Fibroblast of lung (primary cell): ENCODE results near the gene CRABP1. TPM values are rescaled to one million over a fixed set of nuclear protein-coding genes. Genes with fewer than 3 reads are reported as not detected.

ENCODE experiments used
- DNase-seq, 2 donors: peaks; one replicate each; pipeline versions ENCODE4 v3.0.0 to v3.0.0-alpha.2; 2010; ENCODE audit warnings: low read depth in 2 of 2
- H2AFZ ChIP-seq: 2 replicates; pipeline ENCODE4 v1.5.1; 2012; ENCODE audit warnings: low read length, control low read depth, inconsistent platforms
- H3K27ac ChIP-seq: 2 replicates; pipeline ENCODE4 v1.5.1; 2011; ENCODE audit warnings: low read length, control low read depth; ENCODE audit not compliant: insufficient read depth
- H3K27me3 ChIP-seq: 2 replicates; pipeline ENCODE4 v1.5.1; 2011; ENCODE audit warnings: mild to moderate bottlenecking, low read length; ENCODE audit not compliant: control insufficient read depth, insufficient read depth
- H3K36me3 ChIP-seq: 2 replicates; pipeline ENCODE4 v1.5.1; 2011; ENCODE audit warnings: low read length; ENCODE audit not compliant: control insufficient read depth, insufficient read depth
- H3K4me1 ChIP-seq: 2 replicates; pipeline ENCODE4 v1.5.1; 2011; ENCODE audit warnings: low read length; ENCODE audit not compliant: control insufficient read depth, insufficient read depth; ENCODE audit errors: extremely low read depth
- H3K4me2 ChIP-seq: 2 replicates; pipeline ENCODE4 v1.5.1; 2011; ENCODE audit warnings: low read length, control low read depth; ENCODE audit not compliant: insufficient read depth; ENCODE audit errors: extremely low read depth
- H3K4me3 ChIP-seq, 4 experiments: fragments of 200-600 bp in 1 of 4; sonication (generic) in 1 of 4; replicated peaks in 1 of 4; 2 replicates each; pipeline ENCODE4 v1.5.1; 2011 to 2016; ENCODE audit warnings: low read length in 4 of 4, low read depth in 3 of 4, mild to moderate bottlenecking in 3 of 4, control low read depth in 2 of 4, inconsistent platforms in 1 of 4, mixed read lengths in 1 of 4; ENCODE audit not compliant: insufficient read depth in 1 of 4; ENCODE audit errors: control extremely low read depth in 1 of 4
- H3K79me2 ChIP-seq: 2 replicates; pipeline ENCODE4 v1.5.1; 2012; ENCODE audit warnings: mild to moderate bottlenecking, low read length, inconsistent platforms; ENCODE audit not compliant: control insufficient read depth, insufficient read depth
- H3K9ac ChIP-seq: 2 replicates; pipeline ENCODE4 v1.5.1; 2011; ENCODE audit warnings: mild to moderate bottlenecking, low read length, control low read depth; ENCODE audit not compliant: insufficient read depth
- H3K9me3 ChIP-seq: 2 replicates; pipeline ENCODE4 v1.5.1; 2012; ENCODE audit warnings: low read depth, low read length; ENCODE audit not compliant: control insufficient read depth, insufficient read depth
- H4K20me1 ChIP-seq: 2 replicates; pipeline ENCODE4 v1.5.1; 2011; ENCODE audit warnings: low read length; ENCODE audit not compliant: control insufficient read depth, insufficient read depth; ENCODE audit errors: extremely low read depth
- EZH2 ChIP-seq: IDR thresholded peaks from 2 replicates; pipeline ENCODE4 v1.5.1; 2012; ENCODE audit warnings: low read length, control low read depth, mild to moderate bottlenecking; ENCODE audit errors: missing control alignments
- polyA plus RNA-seq, 2 donors: library from polyadenylated mRNA; depleted of rRNA in 1 of 2; stranded (reverse) in 1 of 2; unstranded in 1 of 2; fragments of >200 nt; gene quantifications; 2 replicates each; pipeline ENCODE4 v1.2.1, GENCODE V29; 2011 to 2012; ENCODE audit warnings: missing spikeins in 1 of 2
- total RNA-seq: library from RNA; depleted of rRNA; stranded (reverse); fragments of >200 nt; gene quantifications from 2 replicates; pipeline ENCODE4 v1.2.1, GENCODE V29; 2014
- TF ChIP-seq, protein P1 (sequence below), 2 donors: IDR thresholded peaks in 1 of 2; conservative IDR thresholded peaks in 1 of 2; 1 replicate in 1 of 2; 2 replicates in 1 of 2; pipeline ENCODE4 v1.5.1; 2011 to 2012; ENCODE audit warnings: low read length in 2 of 2, control low read depth in 1 of 2, inconsistent platforms in 1 of 2, low read depth in 1 of 2, mild to moderate bottlenecking in 1 of 2

Gene CRABP1
- total and polyA plus RNA-seq, 2 donors (not counting 1 experiment from before 2014, with no cell fraction given), result not detected

DNA sequence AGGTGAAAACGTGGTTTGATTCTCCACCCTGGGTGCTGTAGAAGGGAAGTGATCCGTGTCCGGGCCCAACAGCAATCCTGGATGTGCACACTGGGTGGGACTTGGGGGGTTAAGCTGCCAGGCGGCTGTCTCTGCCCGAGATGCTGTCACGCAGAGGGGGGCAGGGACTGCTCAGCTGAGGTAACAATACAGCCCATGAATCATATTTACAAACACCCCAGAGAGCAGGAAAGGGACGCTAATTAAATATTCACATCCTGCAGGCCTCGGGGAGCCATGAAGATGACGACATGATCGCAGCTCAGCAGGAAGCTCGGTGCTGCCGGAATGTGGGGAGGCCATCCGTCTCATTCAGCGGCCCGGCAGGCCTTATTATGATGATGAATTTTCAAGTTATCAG, 17.9 kb upstream of the CRABP1 start:
- Histone ChIP-seq H3K36me3 (no peaks in the 10 kb centered on the region), H3K4me3 (no peak overlapping the region), H3K9ac (no peak overlapping the region), H3K4me1 (no peaks in the 10 kb centered on the region), H3K79me2 (no peaks in the 10 kb centered on the region), H3K27me3 (peaks cover 3% of the 10 kb centered on the region), H4K20me1 (no peaks in the 10 kb centered on the region), H3K27ac (no peak overlapping the region), H2AFZ (no peak overlapping the region), H3K9me3 (no peaks in the 10 kb centered on the region), H3K4me2 (no peak overlapping the region)
- peak in 1 of 2 donors; percentile 80 for DNase-seq
- no peak for TF ChIP-seq EZH2
- TF ChIP-seq, protein P1, sequence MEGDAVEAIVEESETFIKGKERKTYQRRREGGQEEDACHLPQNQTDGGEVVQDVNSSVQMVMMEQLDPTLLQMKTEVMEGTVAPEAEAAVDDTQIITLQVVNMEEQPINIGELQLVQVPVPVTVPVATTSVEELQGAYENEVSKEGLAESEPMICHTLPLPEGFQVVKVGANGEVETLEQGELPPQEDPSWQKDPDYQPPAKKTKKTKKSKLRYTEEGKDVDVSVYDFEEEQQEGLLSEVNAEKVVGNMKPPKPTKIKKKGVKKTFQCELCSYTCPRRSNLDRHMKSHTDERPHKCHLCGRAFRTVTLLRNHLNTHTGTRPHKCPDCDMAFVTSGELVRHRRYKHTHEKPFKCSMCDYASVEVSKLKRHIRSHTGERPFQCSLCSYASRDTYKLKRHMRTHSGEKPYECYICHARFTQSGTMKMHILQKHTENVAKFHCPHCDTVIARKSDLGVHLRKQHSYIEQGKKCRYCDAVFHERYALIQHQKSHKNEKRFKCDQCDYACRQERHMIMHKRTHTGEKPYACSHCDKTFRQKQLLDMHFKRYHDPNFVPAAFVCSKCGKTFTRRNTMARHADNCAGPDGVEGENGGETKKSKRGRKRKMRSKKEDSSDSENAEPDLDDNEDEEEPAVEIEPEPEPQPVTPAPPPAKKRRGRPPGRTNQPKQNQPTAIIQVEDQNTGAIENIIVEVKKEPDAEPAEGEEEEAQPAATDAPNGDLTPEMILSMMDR (conservative IDR thresholded peaks at IDR 0.05 in 1 of 2, IDR thresholded peaks at IDR 0.05 in 1 of 2; ENCODE audit: low read depth in 1 of 2, low read length in 2 of 2), result no peak

DNA sequence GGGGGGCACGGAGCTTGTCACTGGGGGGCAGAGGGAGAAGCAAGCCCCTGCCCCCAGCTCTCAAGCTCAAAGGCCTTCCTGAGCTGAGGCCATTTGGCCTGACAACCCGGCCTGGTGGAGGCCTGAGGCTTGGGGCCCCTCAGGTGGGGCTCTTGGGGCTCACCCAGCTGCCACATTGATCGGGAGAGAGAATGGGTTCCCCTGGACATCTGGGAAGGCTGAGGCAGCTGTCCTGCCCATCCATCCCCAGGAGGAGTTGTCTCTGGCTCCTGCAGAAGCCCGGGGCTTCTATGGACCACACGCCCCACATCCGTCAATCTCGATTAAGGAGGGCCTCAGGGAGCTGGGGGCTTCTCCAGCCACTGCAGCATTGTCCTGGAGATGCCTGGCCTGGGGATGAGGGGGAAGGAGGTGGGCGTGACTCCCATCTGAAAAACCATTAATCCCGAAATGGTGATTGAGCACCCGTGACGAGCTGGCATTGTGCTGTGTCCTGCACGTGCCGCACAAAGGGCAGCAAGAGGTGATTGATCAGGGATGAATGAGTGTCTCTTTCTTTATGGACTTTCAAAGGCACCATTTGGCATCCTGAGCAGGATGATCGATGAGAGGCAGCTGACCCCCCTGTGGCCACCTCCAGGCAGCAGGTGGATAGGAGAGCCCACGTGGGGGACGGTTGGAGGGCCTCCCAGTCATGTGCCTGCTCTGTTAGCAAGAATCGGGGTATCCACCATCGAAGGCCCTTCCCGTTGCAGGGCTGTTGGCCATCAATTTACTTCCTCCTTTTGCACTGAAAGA, 17.2 kb upstream of the CRABP1 start:
- Histone ChIP-seq H3K27me3 (peaks cover 3% of the 10 kb centered on the region), H3K4me1 (no peaks in the 10 kb centered on the region), H3K9ac (no peak overlapping the region), H3K27ac (no peak overlapping the region), H3K9me3 (no peaks in the 10 kb centered on the region), H3K79me2 (no peaks in the 10 kb centered on the region), H2AFZ (no peak overlapping the region), H3K4me2 (no peak overlapping the region), H3K36me3 (no peaks in the 10 kb centered on the region), H4K20me1 (no peaks in the 10 kb centered on the region), H3K4me3 (no peak overlapping the region)
- no peak for DNase-seq
- TF ChIP-seq, protein P1 (conservative IDR thresholded peaks at IDR 0.05 in 1 of 2, IDR thresholded peaks at IDR 0.05 in 1 of 2; ENCODE audit: low read depth in 1 of 2, low read length in 2 of 2), result no peak
- no peak for TF ChIP-seq EZH2

DNA sequence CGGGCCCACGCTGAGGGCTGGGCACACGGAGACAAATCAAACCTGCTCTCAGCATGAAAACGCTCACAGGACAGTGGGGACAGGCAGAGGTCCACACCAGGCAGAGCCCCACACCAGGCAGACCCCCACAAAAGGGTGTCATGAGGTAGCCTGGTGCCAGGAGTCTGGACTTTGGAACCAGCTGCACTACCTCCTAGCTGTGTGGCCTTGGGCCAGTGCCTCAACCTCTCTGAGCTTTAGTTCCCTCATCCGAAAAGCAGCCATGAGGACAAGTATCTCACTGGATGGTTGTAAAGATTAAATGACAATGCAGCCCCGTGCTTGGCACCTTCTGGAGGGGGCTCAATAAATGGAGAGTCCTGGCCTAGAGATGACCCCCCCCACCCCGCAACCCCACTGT, 16.5 kb upstream of the CRABP1 start:
- H3K9ac ChIP-seq, result no peak overlapping the region
- no peaks in the 10 kb centered on the region for H4K20me1 ChIP-seq
- H3K4me2 ChIP-seq, result no peak overlapping the region
- no peaks in the 10 kb centered on the region for H3K79me2 ChIP-seq
- DNase-seq, result no peak
- H3K27me3 ChIP-seq, result peaks cover 3% of the 10 kb centered on the region
- no peaks in the 10 kb centered on the region for H3K9me3 ChIP-seq
- H3K4me3 ChIP-seq, result no peak overlapping the region
- no peaks in the 10 kb centered on the region for H3K4me1 ChIP-seq
- no peak overlapping the region for H3K27ac ChIP-seq
- TF ChIP-seq EZH2, result no peak
- TF ChIP-seq, protein P1 (conservative IDR thresholded peaks at IDR 0.05 in 1 of 2, IDR thresholded peaks at IDR 0.05 in 1 of 2; ENCODE audit: low read depth in 1 of 2, low read length in 2 of 2), result no peak
- no peak overlapping the region for H2AFZ ChIP-seq
- H3K36me3 ChIP-seq, result no peaks in the 10 kb centered on the region
